ENCODE measurements around the gene GATD1. TPM values are rescaled to one million over a fixed set of nuclear protein-coding genes. Genes with fewer than 3 reads are reported as not detected.

The GATD1 gene
- total RNA-seq, 1 donor from 2014 or later = 52.3 TPM

GRCh38 chr11:824942-825341 is 47.7 kb upstream of the GATD1 start:
- Mint-ChIP-seq H3K36me3 (ENCODE audit: low read depth) (peaks cover 6% of the 10 kb centered on the region), H3K4me3 (ENCODE audit: unreplicated experiment) (no peak overlapping the region), H3K9me3 (ENCODE audit: low read depth) (no peaks in the 10 kb centered on the region), H3K27me3 (ENCODE audit: low read depth) (no peaks in the 10 kb centered on the region), H3K27ac (ENCODE audit: unreplicated experiment) (no peak overlapping the region), H3K4me1 (ENCODE audit: low read depth) (peaks cover 45% of the 10 kb centered on the region)
- no peak for TF ChIP-seq CTCF (IDR thresholded peaks at IDR 0.05)
- no peak for DNase-seq (ENCODE audit: low spot score)

DNA sequence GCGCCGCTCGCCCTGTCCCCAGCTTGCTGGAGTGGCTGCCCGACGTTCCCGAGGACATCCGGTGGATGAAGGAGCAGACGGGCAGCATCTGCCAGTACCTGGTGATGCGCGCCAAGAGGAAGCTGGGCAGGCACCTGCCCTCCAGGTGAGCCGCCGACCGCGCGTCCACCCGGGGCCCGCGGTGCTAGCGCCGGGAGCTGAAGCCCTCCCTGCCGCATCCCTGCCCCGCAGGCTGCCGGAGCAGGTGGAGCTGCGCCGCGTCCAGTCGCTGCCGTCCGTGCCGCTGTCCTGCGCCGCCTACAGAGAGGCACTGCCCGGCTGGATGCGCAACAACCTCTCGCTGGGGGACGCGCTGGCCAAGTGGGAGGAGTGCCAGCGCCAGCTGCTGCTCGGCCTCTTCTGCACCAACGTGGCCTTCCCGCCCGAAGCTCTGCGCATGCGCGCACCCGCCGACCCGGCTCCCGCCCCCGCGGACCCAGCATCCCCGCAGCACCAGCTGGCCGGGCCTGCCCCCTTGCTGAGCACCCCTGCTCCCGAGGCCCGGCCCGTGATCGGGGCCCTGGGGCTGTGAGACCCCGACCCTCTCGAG is 47.1 kb upstream of the GATD1 start:
- Mint-ChIP-seq H3K27me3 (ENCODE audit: low read depth) (no peaks in the 10 kb centered on the region), H3K4me3 (ENCODE audit: unreplicated experiment) (no peak overlapping the region), H3K36me3 (ENCODE audit: low read depth) (peaks cover 6% of the 10 kb centered on the region), H3K4me1 (ENCODE audit: low read depth) (peaks cover 40% of the 10 kb centered on the region), H3K27ac (ENCODE audit: unreplicated experiment) (no peak overlapping the region), H3K9me3 (ENCODE audit: low read depth) (no peaks in the 10 kb centered on the region)
- no peak for TF ChIP-seq CTCF (IDR thresholded peaks at IDR 0.05)
- no peak for DNase-seq (ENCODE audit: low spot score)

GRCh38 chr11:823441-824291 is 46.4 kb upstream of the GATD1 start:
- no peak for DNase-seq (ENCODE audit: low spot score)
- Mint-ChIP-seq H3K4me3 (ENCODE audit: unreplicated experiment) (no peak overlapping the region), H3K27me3 (ENCODE audit: low read depth) (no peaks in the 10 kb centered on the region), H3K9me3 (ENCODE audit: low read depth) (no peaks in the 10 kb centered on the region), H3K36me3 (ENCODE audit: low read depth) (peaks cover 6% of the 10 kb centered on the region), H3K27ac (ENCODE audit: unreplicated experiment) (no peak overlapping the region), H3K4me1 (ENCODE audit: low read depth) (peaks cover 33% of the 10 kb centered on the region)
- TF ChIP-seq CTCF (IDR thresholded peaks at IDR 0.05) = no peak

GRCh38 chr11:821512-822371 is 44.5 kb upstream of the GATD1 start:
- Mint-ChIP-seq H3K4me3 (ENCODE audit: unreplicated experiment) (no peak overlapping the region), H3K4me1 (ENCODE audit: low read depth) (peaks cover 26% of the 10 kb centered on the region), H3K27ac (ENCODE audit: unreplicated experiment) (no peak overlapping the region), H3K36me3 (ENCODE audit: low read depth) (peaks cover 6% of the 10 kb centered on the region), H3K9me3 (ENCODE audit: low read depth) (no peaks in the 10 kb centered on the region), H3K27me3 (ENCODE audit: low read depth) (no peaks in the 10 kb centered on the region)
- TF ChIP-seq CTCF (IDR thresholded peaks at IDR 0.05) = no peak
- no peak for DNase-seq (ENCODE audit: low spot score)

Data from chondrocyte (in vitro differentiated cells).